HG02840 (cell line): Measurements from ENCODE around the gene PPP2R3A.

Experiments
- ATAC-seq: cut with Tn5 transposase; IDR thresholded peaks from one replicate; pipeline ENCODE4 v1.9.1; 2021; ENCODE audit warnings: mild to moderate bottlenecking, moderate library complexity, moderate number of reproducible peaks; ENCODE audit not compliant: unreplicated experiment, low FRiP score

The PPP2R3A gene

DNA sequence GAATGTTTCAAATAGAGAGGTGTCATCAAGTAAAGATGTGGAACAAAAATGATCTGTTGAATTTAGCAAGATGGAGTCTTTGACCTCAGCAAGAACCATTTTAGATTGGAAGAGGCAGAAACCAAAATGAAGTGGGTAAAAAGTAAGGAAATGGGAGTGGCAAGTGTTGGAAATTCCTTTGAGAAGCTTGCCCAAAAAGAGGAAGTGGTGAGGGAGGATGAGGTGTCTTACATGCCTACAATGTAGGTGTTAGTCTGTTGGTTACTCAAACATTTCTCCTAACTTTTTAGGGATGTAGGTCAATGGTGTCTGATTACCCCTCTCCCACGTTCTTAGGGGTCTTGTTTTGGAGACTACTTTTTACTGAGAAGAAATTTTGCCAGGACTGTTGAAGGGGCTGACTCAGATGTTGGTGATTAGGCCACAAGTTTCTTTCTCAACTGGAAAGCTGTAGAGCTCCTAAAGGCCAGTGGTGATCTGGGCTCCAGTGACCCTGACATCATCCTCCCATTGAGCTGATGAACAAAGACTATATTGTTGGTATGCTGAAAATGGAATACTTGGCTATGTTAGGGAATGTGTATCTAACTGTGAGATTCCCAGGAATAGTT, 5.1 kb downstream of the PPP2R3A start:
- ATAC-seq: no peak

- no peak for ATAC-seq
Observed at GRCh38 chr3:135973841-135974240, 8.3 kb downstream of the PPP2R3A start.

DNA sequence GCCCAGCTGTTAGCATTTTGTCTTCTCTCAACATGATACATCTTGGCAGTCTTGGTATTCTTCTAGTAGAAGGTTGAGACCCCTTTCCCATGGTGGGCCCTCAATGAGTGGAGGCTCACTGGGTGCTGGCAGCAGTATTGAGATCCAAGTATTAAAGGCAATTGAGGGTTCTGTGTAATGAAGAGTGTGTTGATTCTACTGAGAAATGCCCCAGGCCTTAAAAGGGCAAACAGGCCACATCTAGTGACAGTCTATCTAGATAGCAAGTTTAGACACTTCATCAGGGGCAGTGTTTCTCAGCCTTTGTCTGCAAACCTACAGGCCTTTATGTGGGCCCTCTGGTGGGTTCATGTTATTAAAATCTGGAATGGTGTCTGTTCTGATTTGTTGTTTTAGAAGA, 9.5 kb downstream of the PPP2R3A start:
- ATAC-seq: no peak

DNA sequence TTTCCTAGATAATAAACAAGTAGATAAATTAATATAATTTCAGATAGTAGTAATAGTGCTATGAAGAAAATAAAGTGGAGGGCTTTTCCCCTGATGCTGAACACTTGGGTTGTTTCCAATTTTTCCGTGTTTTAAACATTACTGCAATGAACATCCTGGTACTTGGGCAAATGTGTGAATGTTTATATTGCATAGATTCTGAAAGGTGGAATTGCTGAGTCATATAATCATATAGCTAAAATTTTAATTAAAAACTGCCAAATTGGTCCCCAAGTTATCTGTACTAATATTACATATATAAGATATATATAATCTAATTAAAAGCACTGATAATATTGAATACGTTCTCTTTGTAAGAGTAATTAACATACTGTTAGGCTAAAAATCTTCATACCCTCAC, 10.0 kb downstream of the PPP2R3A start:
- no peak for ATAC-seq

DNA sequence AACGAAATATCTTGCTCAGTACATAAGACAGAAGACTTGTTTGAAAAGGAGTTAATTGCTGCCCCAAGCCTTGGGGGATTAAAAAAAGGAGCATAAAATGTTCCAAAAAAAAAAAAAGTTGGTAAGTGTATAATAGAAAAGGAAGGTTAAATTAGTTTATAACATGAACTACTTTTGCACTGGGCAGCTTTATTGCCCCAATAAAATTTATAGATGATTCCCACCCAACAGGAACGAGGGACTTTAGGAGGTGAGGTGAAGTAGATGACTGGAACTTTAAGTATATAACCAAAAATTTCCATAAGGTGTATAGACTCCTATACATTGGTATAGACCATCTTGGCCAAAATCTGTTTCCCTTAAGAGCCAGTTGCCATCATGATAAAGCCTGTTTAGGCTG, 14.8 kb downstream of the PPP2R3A start:
- ATAC-seq: no peak

GRCh38 chr3:135981701-135982403, 16.3 kb downstream of the PPP2R3A start:
- no peak for ATAC-seq

GRCh38 chr3:135982404-135982761, 16.9 kb downstream of the PPP2R3A start:
- ATAC-seq: no peak

DNA sequence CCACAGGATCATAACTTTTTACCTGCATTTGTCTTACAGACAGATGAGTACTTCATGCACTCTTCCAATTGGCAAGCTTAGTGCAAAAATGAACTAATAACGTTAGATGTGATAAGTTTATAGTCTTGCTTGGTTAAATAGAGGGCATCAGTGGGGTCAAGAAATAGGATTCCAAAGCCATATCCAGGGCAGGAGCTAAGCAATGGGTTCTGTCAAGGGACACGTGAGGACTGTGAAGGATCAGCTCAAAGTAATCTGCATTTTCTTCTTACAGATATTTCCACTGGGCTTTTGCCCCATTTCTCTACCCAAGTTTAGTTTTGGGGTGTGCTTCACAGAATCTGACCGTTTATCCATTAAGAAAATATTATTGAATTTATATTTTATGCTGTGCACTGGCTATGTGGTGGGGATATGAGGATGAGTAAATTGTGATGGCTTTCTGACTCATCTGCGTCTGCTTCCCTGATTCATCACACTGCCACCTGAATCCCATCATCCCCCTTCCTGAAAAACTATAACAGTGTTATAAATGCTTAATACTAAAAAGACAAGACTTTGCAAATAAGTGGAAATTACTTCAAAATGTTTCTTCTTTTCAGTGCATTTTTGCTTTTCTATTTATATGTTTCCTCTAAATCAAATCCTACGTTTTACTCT, 17.5 kb downstream of the PPP2R3A start:
- no peak for ATAC-seq

DNA sequence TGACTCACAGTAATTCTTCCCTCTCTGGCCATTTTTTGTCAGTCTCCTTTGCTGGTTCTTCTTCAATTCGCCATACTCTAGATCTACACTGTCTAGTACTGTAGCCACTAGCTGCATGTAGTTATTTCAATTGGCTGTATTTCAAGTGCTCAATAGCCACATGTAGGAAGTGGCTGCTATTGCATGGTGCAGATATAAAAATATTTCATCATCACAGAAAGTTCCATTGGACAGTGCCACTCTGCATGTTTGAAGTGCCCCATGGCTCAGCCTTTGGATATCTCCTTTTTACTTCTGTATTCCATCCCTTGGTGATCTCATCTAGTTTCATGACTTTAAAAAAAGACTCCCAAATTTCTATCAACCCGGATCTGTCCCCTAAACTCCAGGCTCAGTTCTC, 22.1 kb downstream of the PPP2R3A start:
- no peak for ATAC-seq

DNA sequence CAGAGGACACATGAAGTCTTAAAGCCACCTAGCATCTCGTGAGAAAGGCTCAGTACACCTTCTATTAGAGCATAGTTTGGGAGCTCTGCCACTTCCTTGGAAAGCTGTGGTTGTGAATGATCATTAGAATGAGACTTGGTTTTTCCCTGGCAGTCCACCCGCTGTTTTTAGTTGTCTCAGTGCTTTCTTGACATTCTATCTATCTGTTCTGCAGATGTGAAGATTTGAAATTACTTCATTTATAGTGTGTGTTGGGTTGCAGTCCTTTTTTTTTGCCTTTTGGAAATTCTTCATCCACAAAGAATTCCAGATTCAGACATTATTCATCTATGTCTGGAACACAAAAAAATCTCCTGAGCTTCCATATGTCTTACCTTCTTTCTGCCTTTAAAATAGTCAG, 23.7 kb downstream of the PPP2R3A start:
- ATAC-seq: no peak

DNA sequence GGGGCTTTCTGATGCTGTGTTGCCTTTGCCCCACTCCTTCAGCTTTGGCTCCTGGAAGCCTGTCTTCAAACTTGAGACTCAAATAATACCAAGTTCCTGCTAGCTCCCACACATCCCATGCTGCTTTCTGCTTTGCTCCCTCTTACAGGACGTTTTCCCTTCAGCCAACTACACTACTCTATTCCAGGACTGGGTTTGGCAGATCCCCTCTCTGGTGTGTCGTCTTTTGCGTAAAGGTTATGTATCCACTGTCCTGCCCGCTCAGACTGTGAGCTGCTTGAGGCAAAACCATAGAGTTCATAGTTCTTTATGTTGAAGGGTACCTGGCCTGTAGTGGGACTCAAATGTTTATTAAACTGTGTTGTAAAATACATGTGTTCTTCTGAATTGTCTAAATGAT, 25.4 kb downstream of the PPP2R3A start:
- no peak for ATAC-seq

DNA sequence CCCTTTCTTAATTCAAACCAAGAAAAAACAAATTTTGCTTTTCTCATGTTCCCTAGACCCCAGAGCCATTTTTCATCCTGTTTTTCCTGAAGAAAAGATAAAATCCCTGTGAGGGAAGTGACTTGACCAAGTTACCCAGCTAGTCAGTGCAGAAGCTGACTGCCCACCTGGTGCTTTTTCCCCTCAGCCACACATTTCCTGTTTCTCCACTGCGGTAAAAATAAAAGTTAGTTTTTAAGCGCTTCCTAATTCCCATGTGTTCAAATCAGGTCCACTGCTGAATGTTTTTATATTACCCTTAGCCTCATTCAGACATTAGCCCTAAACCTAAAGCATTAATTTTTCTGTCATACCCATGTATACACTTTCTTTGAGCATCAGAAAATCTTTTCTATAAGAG, 26.1 kb downstream of the PPP2R3A start:
- no peak for ATAC-seq

GRCh38 chr3:135992072-135992471, 26.5 kb downstream of the PPP2R3A start:
- ATAC-seq: no peak

GRCh38 chr3:135994708-135995337, 29.3 kb downstream of the PPP2R3A start:
- ATAC-seq: no peak

GRCh38 chr3:135995766-135996165, 30.2 kb downstream of the PPP2R3A start:
- no peak for ATAC-seq

GRCh38 chr3:135997554-135998320, 32.2 kb downstream of the PPP2R3A start:
- no peak for ATAC-seq

DNA sequence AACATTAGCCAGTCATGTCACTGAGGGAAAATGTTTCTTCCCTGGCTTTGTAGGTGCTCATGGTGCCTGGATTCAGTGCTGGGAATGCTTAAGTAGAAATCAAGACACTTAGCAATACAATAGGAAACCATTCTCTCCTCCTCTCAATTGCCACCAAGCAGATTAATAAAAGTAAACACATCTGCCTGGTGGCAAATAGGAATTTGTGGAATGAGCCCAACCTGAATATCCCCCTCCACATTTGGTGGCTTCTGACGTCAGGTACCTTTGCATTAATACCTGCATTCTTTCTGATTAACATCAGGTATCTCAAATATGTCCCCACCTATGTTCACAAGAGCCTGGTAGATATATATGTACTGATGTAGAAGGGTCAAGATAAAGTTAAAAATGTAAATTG, 42.7 kb downstream of the PPP2R3A start:
- no peak for ATAC-seq

DNA sequence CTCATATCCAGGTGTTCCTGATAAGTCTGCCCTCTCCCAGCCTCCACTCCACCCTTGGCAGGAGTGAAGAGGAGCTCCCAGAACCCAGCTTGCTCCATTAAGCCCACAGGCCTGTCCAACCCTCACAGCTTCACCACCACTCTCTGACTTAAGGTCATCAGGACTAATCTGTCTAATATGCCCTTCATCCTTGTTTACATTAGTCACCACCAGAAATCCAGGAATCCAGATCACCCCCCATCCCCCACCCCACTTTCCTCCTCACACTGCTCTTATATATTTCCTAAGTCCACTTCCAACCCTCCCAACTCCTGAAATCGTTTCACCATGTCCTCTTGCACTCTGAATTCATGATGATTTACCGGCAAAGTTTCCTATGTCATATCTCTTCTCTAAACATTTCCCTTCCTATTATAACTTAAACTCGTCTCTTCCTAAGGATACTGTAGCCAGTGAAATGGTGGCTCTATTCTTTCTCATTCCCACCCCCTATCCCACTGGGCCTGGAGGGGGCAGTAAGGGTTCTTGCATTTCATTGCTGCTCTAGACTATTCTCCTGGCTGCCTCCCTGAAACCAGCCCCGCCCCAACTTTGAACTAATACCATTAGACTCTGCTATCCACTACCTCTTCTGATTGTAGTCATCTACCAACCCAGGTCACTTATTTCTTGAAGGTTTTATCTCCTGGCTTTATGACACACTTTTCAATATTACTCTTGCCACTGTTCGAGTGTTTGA, 43.4 kb downstream of the PPP2R3A start:
- no peak for ATAC-seq

- no peak for ATAC-seq
Observed at GRCh38 chr3:136018876-136019275, 53.3 kb downstream of the PPP2R3A start.

DNA sequence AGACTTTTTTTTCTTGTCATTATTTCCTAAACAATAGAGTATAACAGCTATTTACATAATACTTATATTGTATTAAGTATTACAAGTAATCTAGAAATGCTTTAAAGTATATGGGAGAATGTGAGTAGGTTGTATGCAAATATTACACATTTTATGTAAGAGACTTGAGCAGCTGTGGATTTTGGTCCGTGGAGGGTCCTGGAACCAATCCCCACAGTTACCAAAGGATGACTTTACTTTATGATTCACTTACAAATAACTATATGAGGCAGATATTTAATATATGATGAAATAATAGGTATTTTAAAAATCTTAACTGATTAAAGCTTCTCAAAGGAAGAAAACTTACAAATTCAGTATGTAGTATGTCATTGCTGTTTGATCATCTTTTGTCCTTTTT, 56.3 kb downstream of the PPP2R3A start:
- no peak for ATAC-seq
